Measurements from ENCODE around the gene RBFA.
"Not testable (repeated sequence)": the region's sequence is repeated elsewhere in the genome, so short reads cannot be mapped to it uniquely, and the experiment has no call there.

Gene RBFA

GRCh38 chr18:80034068-80034851 is at the start of gene RBFA:
RBFA (plus strand) TSS chr18:80034434; CDS start chr18:80034496, 62 bp downstream.
- DNase-seq, result peak; percentile 98

GRCh38 chr18:79985172-79985571 is 49.1 kb upstream of the RBFA start:
- DNase-seq, result no peak

- DNase-seq, result no peak
These were observed 47.5 kb upstream of the RBFA start for GRCh38 chr18:79986726-79987125.

- no peak for DNase-seq
These were observed 46.7 kb upstream of the RBFA start for GRCh38 chr18:79987566-79987965.

GRCh38 chr18:79988071-79988450 is 46.2 kb upstream of the RBFA start:
- peak; percentile 36 for DNase-seq

- DNase-seq, result peak; percentile 77
These were observed 45.6 kb upstream of the RBFA start, which contains the start of gene TXNL4A for GRCh38 chr18:79988451-79989194. TXNL4A (minus strand) TSS chr18:79988563; CDS start chr18:79988392, 171 bp downstream.

- DNase-seq, result no peak
These were observed 45.1 kb upstream of the RBFA start for GRCh38 chr18:79989195-79989497.

- no peak for DNase-seq
These were observed 42.7 kb upstream of the RBFA start for GRCh38 chr18:79991494-79991893.

GRCh38 chr18:79999701-80000100 is 34.5 kb upstream of the RBFA start:
- not testable (repeated sequence) for DNase-seq

GRCh38 chr18:80000877-80001276 is 33.4 kb upstream of the RBFA start:
- DNase-seq, result no peak

GRCh38 chr18:80002468-80002867 is 31.8 kb upstream of the RBFA start:
- DNase-seq, result no peak

- no peak for DNase-seq
These were observed 29.5 kb upstream of the RBFA start for GRCh38 chr18:80004600-80005342.

GRCh38 chr18:80006724-80007123 is 27.5 kb upstream of the RBFA start:
- no peak for DNase-seq

GRCh38 chr18:80009661-80010550 is 24.3 kb upstream of the RBFA start:
- DNase-seq, result no peak

- DNase-seq, result no peak
These were observed 23.7 kb upstream of the RBFA start for GRCh38 chr18:80010551-80010906.

- not testable (repeated sequence) for DNase-seq
These were observed 22.6 kb upstream of the RBFA start for GRCh38 chr18:80011496-80012137.

GRCh38 chr18:80012714-80013113 is 21.5 kb upstream of the RBFA start:
- no peak for DNase-seq

GRCh38 chr18:80022613-80023012 is 11.6 kb upstream of the RBFA start:
- no peak for DNase-seq

- no peak for DNase-seq
These were observed 11.1 kb upstream of the RBFA start for GRCh38 chr18:80023173-80023572.

GRCh38 chr18:80026363-80026762 is 7.9 kb upstream of the RBFA start:
- DNase-seq, result no peak

- not testable (repeated sequence) for DNase-seq
These were observed 6.5 kb upstream of the RBFA start for GRCh38 chr18:80027719-80028118.

- DNase-seq, result no peak
These were observed 4.5 kb upstream of the RBFA start for GRCh38 chr18:80029690-80030089.
